HEK293T (cell line): ENCODE measurements around the gene HMGXB4.

Experiments used
- FOXA1 ChIP-seq: fragments of 450-650 bp; IDR thresholded peaks from 2 replicates; pipeline ENCODE4 v1.6.1; 2016; ENCODE audit warnings: mild to moderate bottlenecking
- FOXK2 ChIP-seq: fragments of 450-650 bp; IDR thresholded peaks from 2 replicates; pipeline ENCODE4 v1.6.1; 2016; ENCODE audit warnings: mild to moderate bottlenecking
- PKNOX1 ChIP-seq: fragments of 450-650 bp; IDR thresholded peaks from 2 replicates; pipeline ENCODE4 v1.6.1; 2016

GRCh38 chr22:35209203-35209602, 48.1 kb upstream of the HMGXB4 start:
- TF ChIP-seq PKNOX1 (no peak), FOXA1 (no peak), FOXK2 (no peak)
